IMR-90 (cell line): ENCODE data around the gene TBC1D22A. TPM values are rescaled to one million over a fixed set of nuclear protein-coding genes. Genes with fewer than 3 reads are reported as not detected.

Experiments used
- ATAC-seq: fragments of 200-7000 bp; cut with Tn5 transposase; 2 replicates; pipeline ENCODE4 v1.9.1; 2020; ENCODE audit warnings: low read depth, mild to moderate bottlenecking, moderate library complexity
- BruUV-seq: library from RNA; stranded (reverse); fragments of 400-500 nt; replicated peaks from 2 replicates; lab custom pipeline; 2021; lab: Mats Ljungman, UMichigan
- CTCF ChIA-PET: fragments of 300-600 bp; formaldehyde crosslinking; extraction: SDS; loops from one replicate; lab custom pipeline; 2021; ENCODE audit warnings: antibody characterized with exemption; lab: Yijun Ruan, JAX
- POLR2A ChIA-PET: fragments of 300-600 bp; sonication (Branson Sonifier 250); formaldehyde crosslinking; loops from one replicate; lab custom pipeline; 2022; ENCODE audit warnings: antibody characterized with exemption; ENCODE audit not compliant: unreplicated experiment; lab: Charles Lee
- DNase-seq: peaks from one replicate; pipeline ENCODE4 v3.0.0; 2013
- H2AFZ ChIP-seq: replicated peaks from 2 replicates; pipeline ENCODE3; 2013; ENCODE audit warnings: low read length, mild to moderate bottlenecking; ENCODE audit not compliant: poor library complexity
- H2AK5ac ChIP-seq: 2 replicates; pipeline ENCODE4 v1.6.1; 2013; ENCODE audit warnings: low read depth, low read length, inconsistent platforms
- H2AK9ac ChIP-seq: replicated peaks from 2 replicates; pipeline ENCODE3; 2013; ENCODE audit warnings: mild to moderate bottlenecking, low read depth, low read length, moderate library complexity; ENCODE audit not compliant: poor library complexity
- H2BK120ac ChIP-seq: 2 replicates; pipeline ENCODE4 v1.6.1; 2013; ENCODE audit warnings: low read depth, low read length, inconsistent platforms
- H2BK15ac ChIP-seq: 3 replicates; pipeline ENCODE4 v1.6.1; 2013; ENCODE audit warnings: low read depth, low read length, inconsistent platforms
- H2BK20ac ChIP-seq: 2 replicates; pipeline ENCODE4 v1.6.1; 2013; ENCODE audit warnings: low read depth, mild to moderate bottlenecking, inconsistent platforms, low read length, moderate library complexity
- H2BK5ac ChIP-seq: 2 replicates; pipeline ENCODE4 v1.6.1; 2013; ENCODE audit warnings: mild to moderate bottlenecking, low read depth, low read length, inconsistent platforms; ENCODE audit not compliant: poor library complexity, severe bottlenecking
- H3K14ac ChIP-seq: replicated peaks from 2 replicates; pipeline ENCODE4 v1.6.1; 2013; ENCODE audit warnings: low read depth, low read length, inconsistent platforms
- H3K18ac ChIP-seq: 2 replicates; pipeline ENCODE4 v1.6.1; 2013; ENCODE audit warnings: low read depth, low read length, control low read depth
- H3K23ac ChIP-seq: 2 replicates; pipeline ENCODE4 v1.6.1; 2013; ENCODE audit warnings: low read depth, low read length, inconsistent platforms
- H3K27ac ChIP-seq: 2 replicates; pipeline ENCODE4 v1.5.1; 2013; ENCODE audit warnings: mild to moderate bottlenecking, control low read depth, low read length; ENCODE audit not compliant: insufficient read depth
- H3K27me3 ChIP-seq: 2 replicates; pipeline ENCODE4 v1.6.1; 2013; ENCODE audit warnings: low read length; ENCODE audit not compliant: control insufficient read depth, insufficient read depth
- H3K36me3 ChIP-seq: 2 replicates; pipeline ENCODE4 v1.6.1; 2013; ENCODE audit warnings: low read length, mixed read lengths; ENCODE audit not compliant: control insufficient read depth, insufficient read depth
- H3K4ac ChIP-seq: 2 replicates; pipeline ENCODE4 v1.6.1; 2013; ENCODE audit warnings: low read depth, low read length, inconsistent platforms
- H3K4me1 ChIP-seq: 2 replicates; pipeline ENCODE4 v1.6.1; 2013; ENCODE audit warnings: low read length, mixed read lengths; ENCODE audit not compliant: control insufficient read depth, insufficient read depth
- H3K4me2 ChIP-seq: 2 replicates; pipeline ENCODE4 v1.6.1; 2013; ENCODE audit warnings: low read depth, mild to moderate bottlenecking, control low read depth, low read length, moderate library complexity
- H3K4me3 ChIP-seq: 2 replicates; pipeline ENCODE4 v1.5.1; 2013; ENCODE audit warnings: low read depth, mild to moderate bottlenecking, control low read depth, low read length, moderate library complexity; ENCODE audit not compliant: insufficient read depth
- H3K56ac ChIP-seq: 2 replicates; pipeline ENCODE4 v1.6.1; 2013; ENCODE audit warnings: low read length, inconsistent platforms; ENCODE audit not compliant: insufficient read depth; ENCODE audit errors: extremely low read depth
- H3K79me1 ChIP-seq, 2 experiments: 2 replicates each; pipeline ENCODE4 v1.6.1; 2013; ENCODE audit warnings: low read length in 2 of 2, inconsistent platforms in 1 of 2, low read depth in 1 of 2
- H3K9ac ChIP-seq: 2 replicates; pipeline ENCODE4 v1.6.1; 2013; ENCODE audit warnings: low read depth, low read length, control low read depth
- H3K9me1 ChIP-seq: 2 replicates; pipeline ENCODE4 v1.6.1; 2013; ENCODE audit warnings: low read length, inconsistent platforms; ENCODE audit not compliant: insufficient read depth
- H3K9me3 ChIP-seq: 2 replicates; pipeline ENCODE4 v1.6.1; 2013; ENCODE audit warnings: low read length; ENCODE audit not compliant: control insufficient read depth, insufficient read depth
- H4K20me1 ChIP-seq: 2 replicates; pipeline ENCODE4 v1.6.1; 2013; ENCODE audit warnings: low read length, inconsistent platforms; ENCODE audit not compliant: insufficient read depth
- H4K5ac ChIP-seq: 2 replicates; pipeline ENCODE4 v1.6.1; 2013; ENCODE audit warnings: mild to moderate bottlenecking, low read depth, low read length, control low read depth
- H4K8ac ChIP-seq, 2 experiments: 2 replicates each; pipeline ENCODE4 v1.6.1; 2013; ENCODE audit warnings: low read depth in 2 of 2, low read length in 2 of 2, control low read depth in 1 of 2, inconsistent platforms in 1 of 2
- H4K91ac ChIP-seq: 2 replicates; pipeline ENCODE4 v1.6.1; 2013; ENCODE audit warnings: low read depth, low read length, inconsistent platforms; ENCODE audit not compliant: insufficient read depth
- BHLHE40 ChIP-seq: fragments of 150-350 bp; IDR thresholded peaks from 2 replicates; pipeline ENCODE4 v1.6.1; 2016; ENCODE audit warnings: mild to moderate bottlenecking, low read depth, low read length
- CEBPB ChIP-seq: IDR thresholded peaks from 2 replicates; pipeline ENCODE4 v1.6.1; 2012; ENCODE audit warnings: low read depth, low read length, improper control_type of control experiment
- CHD1 ChIP-seq: IDR thresholded peaks from 2 replicates; pipeline ENCODE4 v1.6.1; 2012; ENCODE audit warnings: low read depth, low read length, improper control_type of control experiment
- CTCF ChIP-seq: conservative IDR thresholded peaks from 2 replicates; pipeline ENCODE4 v1.5.1; 2012; ENCODE audit warnings: mild to moderate bottlenecking, low read depth, low read length, improper control_type of control experiment
- ELK1 ChIP-seq: fragments of 150-350 bp; IDR thresholded peaks from 2 replicates; pipeline ENCODE4 v1.6.1; 2016; ENCODE audit warnings: low read depth, mild to moderate bottlenecking, low read length, moderate library complexity, borderline replicate concordance
- FOS ChIP-seq: fragments of 150-350 bp; IDR thresholded peaks from 2 replicates; pipeline ENCODE4 v1.6.1; 2016; ENCODE audit warnings: low read depth, low read length
- MAFK ChIP-seq: IDR thresholded peaks from 2 replicates; pipeline ENCODE4 v1.6.1; 2012; ENCODE audit warnings: low read depth, low read length, improper control_type of control experiment
- MAZ ChIP-seq: IDR thresholded peaks from 2 replicates; pipeline ENCODE4 v1.6.1; 2012; ENCODE audit warnings: low read depth, mild to moderate bottlenecking, low read length, improper control_type of control experiment, moderate library complexity, borderline replicate concordance
- NFE2L2 ChIP-seq: fragments of 150-350 bp; IDR thresholded peaks from 2 replicates; pipeline ENCODE4 v1.6.1; 2016; ENCODE audit warnings: low read depth, mild to moderate bottlenecking, low read length
- POLR2A ChIP-seq: IDR thresholded peaks from 2 replicates; pipeline ENCODE4 v1.6.1; 2012; ENCODE audit warnings: mild to moderate bottlenecking, low read depth, low read length
- RAD21 ChIP-seq: IDR thresholded peaks from 2 replicates; pipeline ENCODE4 v1.6.1; 2012; ENCODE audit warnings: low read length, improper control_type of control experiment
- RCOR1 ChIP-seq: IDR thresholded peaks from 2 replicates; pipeline ENCODE4 v1.6.1; 2012; ENCODE audit warnings: mild to moderate bottlenecking, low read length, improper control_type of control experiment; ENCODE audit not compliant: insufficient replicate concordance
- RFX5 ChIP-seq: IDR thresholded peaks from 2 replicates; pipeline ENCODE4 v1.8.0; 2012; ENCODE audit warnings: low read depth, mild to moderate bottlenecking, low read length, moderate library complexity
- SMC3 ChIP-seq: fragments of 150-350 bp; IDR thresholded peaks from 2 replicates; pipeline ENCODE4 v1.6.1; 2016; ENCODE audit warnings: low read depth, mild to moderate bottlenecking, antibody characterized with exemption, low read length, moderate library complexity
- WGBS, 2 experiments: methylation state at CpG; one replicate each; pipeline versions ENCODE4 v1.1.5 to v1.1.7; 2013; ENCODE audit warnings: missing lambda C conversion rate in 2 of 2; ENCODE audit not compliant: insufficient read length in 1 of 2; ENCODE audit errors: extremely low coverage in 2 of 2; 5-methylcytosine and 5-hydroxymethylcytosine counted together
- dilution Hi-C: fragments of 300-500 bp; cut with HindIII; formaldehyde crosslinking; loops from one replicate; pipeline ENCODE4 v1.14.3; 2018; ENCODE audit warnings: low sequenced_read_pairs; ENCODE audit not compliant: unreplicated experiment
- in situ Hi-C: fragments of 300-500 bp; cut with MboI; formaldehyde crosslinking; loops from 3 replicates; pipeline ENCODE4 v1.14.3; 2019; ENCODE audit warnings: low sequenced_read_pairs, inconsistent platforms, mixed read lengths
- intact Hi-C: fragments of 100-400 bp; cut with micrococcal nuclease; formaldehyde crosslinking; loops from 2 replicates; pipeline ENCODE4 v1.10.0; 2022
- polyA plus RNA-seq, 3 experiments: library from polyadenylated mRNA; depleted of rRNA; stranded (reverse); fragments of >200 nt; gene quantifications; 2 replicates each; pipeline ENCODE4 v1.2.3, GENCODE V29; 2012; ENCODE audit warnings: low replicate concordance in 1 of 3
- total RNA-seq: library from RNA; depleted of rRNA; stranded (reverse); fragments of >200 nt; gene quantifications from 2 replicates; pipeline ENCODE4 v1.2.3, GENCODE V29; 2012

TBC1D22A gene
- total and polyA plus RNA-seq, 2 of the 4 experiments (the other 2 are of a cell fraction) = 9.0 to 16.7 TPM

GRCh38 chr22:46721501-46722085 lies 40.9 kb upstream of the TBC1D22A start:
- ChIA-PET POLR2A (no interaction called here), CTCF (interaction anchor here (0.6 kb wide), 3 partner anchors 109 to 1770 kb away, joined by 3 read pairs; no protein-coding TSS in a partner anchor)
- no TSS peak for BruUV-seq
- Histone ChIP-seq H4K91ac (no peak overlapping the region), H2BK20ac (no peak overlapping the region), H2BK120ac (no peak overlapping the region), H4K20me1 (peaks cover 40% of the 10 kb centered on the region), H2BK5ac (no peak overlapping the region), H4K5ac (no peak overlapping the region), H2AK5ac (no peak overlapping the region), H2AK9ac (no peak overlapping the region), H2BK15ac (no peak overlapping the region), H3K56ac (no peak overlapping the region), H3K4me1 (no peaks in the 10 kb centered on the region), H3K27me3 (no peaks in the 10 kb centered on the region), H3K9me3 (no peaks in the 10 kb centered on the region), H3K79me1 (peaks cover 21 to 70% of the 10 kb centered on the region in 2 experiments), H3K23ac (no peak overlapping the region), H4K8ac (no peak overlapping the region), H3K9ac (no peak overlapping the region), H3K36me3 (peaks cover 45% of the 10 kb centered on the region), H3K27ac (no peak overlapping the region), H3K4ac (no peak overlapping the region), H3K14ac (no peak overlapping the region), H3K4me3 (no peak overlapping the region), H3K9me1 (peaks cover 6% of the 10 kb centered on the region), H3K4me2 (no peak overlapping the region), H3K18ac (no peak overlapping the region), H2AFZ (no peak overlapping the region)
- in situ Hi-C loops (no loop called here), dilution Hi-C loops (no loop called here), intact Hi-C loops (no loop called here)
- WGBS, 2 experiments = 89% methylated on average over 8 of the region's 16 CpGs; no CpG with 5 or more reads in 1 of the 2 experiments
- ATAC-seq = no peak
- DNase-seq = no peak
- no peak for TF ChIP-seq CEBPB
- no peak for TF ChIP-seq RCOR1
- TF ChIP-seq BHLHE40 = no peak
- no peak for TF ChIP-seq NFE2L2
- no peak for TF ChIP-seq SMC3
- no peak for TF ChIP-seq ELK1
- no peak for TF ChIP-seq MAFK
- TF ChIP-seq FOS = no peak
- no peak for TF ChIP-seq MAZ
- TF ChIP-seq RAD21 = no peak
- TF ChIP-seq CTCF = no peak
- TF ChIP-seq CHD1 = no peak
- no peak for TF ChIP-seq POLR2A
- TF ChIP-seq RFX5 = no peak
